Uterus (tissue), 4 donors: ENCODE results near the gene DLGAP1. TPM values are rescaled to one million over a fixed set of nuclear protein-coding genes. Genes with fewer than 3 reads are reported as not detected.

Experiments
- DNase-seq, 2 donors: peaks; one replicate each; pipeline ENCODE4 v3.0.0-alpha.2; 2019 to 2020
- H3K27ac ChIP-seq, 2 donors: fragments of 200-600 bp; sonication (generic); 1 replicate in 1 of 2; 2 replicates in 1 of 2; pipeline ENCODE4 v1.5.1; 2016 to 2018
- H3K27me3 ChIP-seq, 2 donors: fragments of 200-600 bp; sonication (generic); one replicate each; pipeline ENCODE4 v1.5.1; 2018 to 2019; ENCODE audit warnings: control low read depth in 1 of 2
- H3K36me3 ChIP-seq, 2 donors: fragments of 200-600 bp; sonication (generic); one replicate each; pipeline ENCODE4 v1.5.1; 2019; ENCODE audit warnings: control low read depth in 1 of 2
- H3K4me1 ChIP-seq, 2 donors: fragments of 200-600 bp; sonication (generic); one replicate each; pipeline ENCODE4 v1.5.1; 2018 to 2019; ENCODE audit warnings: control low read depth in 1 of 2
- H3K4me3 ChIP-seq, 2 donors: fragments of 200-600 bp; sonication (generic); 1 replicate in 1 of 2; 2 replicates in 1 of 2; pipeline ENCODE4 v1.5.1; 2018 to 2019; ENCODE audit warnings: mild to moderate bottlenecking in 1 of 2
- H3K9me3 ChIP-seq, 2 donors: fragments of 200-600 bp; sonication (generic); one replicate each; pipeline ENCODE4 v1.5.1; 2019; ENCODE audit warnings: control low read depth in 1 of 2
- CTCF ChIP-seq, 4 experiments: fragments of 200-600 bp in 2 of 4; fragments of 450-650 bp in 2 of 4; sonication (generic) in 2 of 4; IDR thresholded peaks; one replicate each; pipeline ENCODE4 v1.5.1; 2016 to 2019; ENCODE audit warnings: antibody characterized with exemption in 4 of 4, mild to moderate bottlenecking in 2 of 4, moderate library complexity in 1 of 4
- POLR2A ChIP-seq, 2 donors: fragments of 450-650 bp; IDR thresholded peaks; one replicate each; pipeline ENCODE4 v1.6.1; 2016; ENCODE audit warnings: antibody characterized with exemption in 2 of 2, mild to moderate bottlenecking in 1 of 2, moderate library complexity in 1 of 2
- intact Hi-C: fragments of 100-400 bp; cut with DNase I; formaldehyde crosslinking; loops from one replicate; pipeline ENCODE4 v1.15.1; 2023; ENCODE audit warnings: low total_unique reads
- total RNA-seq, 4 donors: library from RNA; depleted of rRNA in 3 of 4; stranded (reverse); fragments of >200 nt in 3 of 4; gene quantifications; one replicate each; pipeline versions ENCODE4 v1.1.0 to v1.2.4, GENCODE V29; 2014 to 2023
- donor health status: DM: yes; HTN: yes; CAD: no.

DLGAP1 gene
- total RNA-seq, 4 donors from 2014 or later: 1.0 to 9.6 (median 3.3) TPM

GRCh38 chr18:3452750-3453539 lies 1002.2 kb downstream of the DLGAP1 start:
- no peaks in the 10 kb centered on the region for H3K9me3 ChIP-seq
- TF ChIP-seq POLR2A (IDR thresholded peaks at IDR 0.05) (no peak), CTCF (IDR thresholded peaks at IDR 0.05) (no peak)
- H3K4me1 ChIP-seq: peaks cover 8 to 10% of the 10 kb centered on the region in 2 donors
- no peaks in the 10 kb centered on the region for H3K27me3 ChIP-seq
- intact Hi-C loops: loop anchor here (10.0 kb wide), 1 partner anchor 142 kb away; no protein-coding TSS in a partner anchor
- peak overlapping the region; percentile 98 for H3K27ac ChIP-seq
- DNase-seq: peak; percentile 29
- H3K36me3 ChIP-seq: no peaks in the 10 kb centered on the region
- H3K4me3 ChIP-seq: peak overlapping the region; percentile 60 to 63

DNA sequence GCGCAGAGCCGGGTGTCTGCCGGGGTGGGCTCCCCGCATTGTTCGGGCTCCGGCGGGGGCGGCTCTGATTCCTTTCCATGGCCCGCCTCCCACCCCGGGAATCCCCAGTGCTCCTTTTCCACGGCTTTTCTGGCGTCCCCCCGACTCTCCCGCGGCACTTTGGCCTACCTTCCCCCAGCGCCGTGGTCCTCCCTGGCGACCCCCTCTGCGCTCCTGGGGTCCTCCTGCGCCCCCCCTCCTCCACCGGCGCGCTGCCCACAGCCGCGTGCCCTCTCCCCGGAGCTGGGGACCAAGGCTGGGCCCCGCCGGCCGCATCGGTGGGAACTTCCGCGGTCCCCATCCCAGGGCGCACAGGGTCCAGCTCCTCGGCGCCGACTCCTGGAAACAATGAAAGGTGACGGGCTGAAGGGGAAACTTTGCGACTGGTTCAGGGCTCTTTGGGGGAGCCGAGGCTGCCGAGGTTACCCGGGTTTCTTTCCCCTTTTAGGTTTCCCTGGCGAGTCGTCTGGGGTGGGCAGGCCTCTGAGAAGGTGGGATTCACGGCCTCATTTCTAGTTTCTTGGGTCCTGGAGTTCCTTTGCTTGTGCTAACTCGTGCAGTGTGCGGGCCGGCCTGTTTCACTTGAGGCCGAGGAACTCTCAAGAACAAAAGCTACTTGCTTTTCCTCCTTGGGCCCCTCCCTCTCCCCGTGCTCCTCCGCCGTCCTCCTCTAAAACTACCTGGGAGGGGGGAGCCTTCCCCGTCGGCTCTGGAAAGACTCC lies 1002.9 kb downstream of the DLGAP1 start:
- intact Hi-C loops: loop anchor here (10.0 kb wide), 1 partner anchor 143 kb away; no protein-coding TSS in a partner anchor

DNA sequence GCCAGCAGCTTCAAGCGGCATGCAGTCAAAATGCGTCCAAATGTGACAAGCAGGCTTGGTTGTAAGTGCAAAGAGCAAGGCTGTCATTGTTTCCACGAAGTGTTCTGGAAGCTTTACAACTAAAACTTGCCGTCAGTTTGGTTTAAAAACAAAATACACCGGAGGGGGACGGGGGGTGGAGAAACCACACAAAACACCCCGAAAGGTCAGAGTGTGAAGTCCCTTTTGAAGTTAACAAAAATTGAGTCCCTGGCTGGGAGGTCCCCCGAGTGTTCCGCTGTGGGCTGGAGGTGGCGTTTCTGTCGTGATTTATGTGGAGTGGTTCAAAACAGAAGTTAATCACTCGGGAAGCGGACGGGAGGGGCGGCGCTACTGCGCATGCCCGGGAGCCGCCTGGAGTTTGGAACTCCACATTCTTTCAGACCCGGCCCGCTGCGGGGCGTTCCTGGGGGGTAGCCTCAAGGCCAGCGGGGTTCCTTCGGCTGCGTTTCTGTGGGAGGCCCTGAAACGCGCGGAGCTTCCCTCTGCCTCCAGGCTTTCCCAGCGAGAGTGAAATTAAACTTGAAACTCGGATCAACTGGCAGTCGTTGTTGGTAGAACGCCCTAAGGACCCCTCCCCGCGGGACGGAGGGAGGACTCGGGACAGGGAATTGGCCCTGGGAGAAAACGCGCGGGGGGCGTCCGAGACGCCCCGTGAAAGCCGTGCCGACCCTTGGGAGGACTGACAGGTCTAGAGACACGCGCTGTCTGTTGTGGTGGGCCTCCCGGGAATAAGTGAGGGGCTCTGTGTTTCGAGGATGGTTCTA lies 1003.7 kb downstream of the DLGAP1 start:
- DNase-seq: peak; percentile 94 to 95
- intact Hi-C loops: loop anchor here (10.0 kb wide), 1 partner anchor 143 kb away; no protein-coding TSS in a partner anchor

More for the DNA sequence above, 1002.9 kb downstream of the DLGAP1 start:
- Histone ChIP-seq H3K9me3 (no peaks in the 10 kb centered on the region), H3K4me1 (peaks cover 8 to 10% of the 10 kb centered on the region in 2 donors), H3K27me3 (no peaks in the 10 kb centered on the region), H3K4me3 (peak overlapping the region; percentile 60 to 63), H3K36me3 (no peaks in the 10 kb centered on the region), H3K27ac (peak overlapping the region; percentile 98)
- DNase-seq: peak; percentile 65 to 73
- TF ChIP-seq POLR2A (IDR thresholded peaks at IDR 0.05) (peak; percentile 53 to 59), CTCF (IDR thresholded peaks at IDR 0.05) (peak in 1 of 4 experiments; percentile 2)

GRCh38 chr18:3450799-3451182 lies 1004.3 kb downstream of the DLGAP1 start:
- DNase-seq: no peak
- Histone ChIP-seq H3K9me3 (no peaks in the 10 kb centered on the region), H3K27ac (peak overlapping the region; percentile 98), H3K36me3 (no peaks in the 10 kb centered on the region), H3K27me3 (no peaks in the 10 kb centered on the region), H3K4me3 (peak overlapping the region; percentile 60 to 63), H3K4me1 (peaks cover 5 to 12% of the 10 kb centered on the region in 2 donors)
- no peak for TF ChIP-seq CTCF (IDR thresholded peaks at IDR 0.05)
- TF ChIP-seq POLR2A (IDR thresholded peaks at IDR 0.05): no peak
- intact Hi-C loops: loop anchor here (10.0 kb wide), 1 partner anchor 144 kb away; no protein-coding TSS in a partner anchor

More for the DNA sequence above, 1003.7 kb downstream of the DLGAP1 start:
- peak overlapping the region; percentile 98 for H3K27ac ChIP-seq
- peak; percentile 82 to 92 for TF ChIP-seq POLR2A (IDR thresholded peaks at IDR 0.05)
- TF ChIP-seq CTCF (IDR thresholded peaks at IDR 0.05): peak in 3 of 4 experiments; percentile 5 to 9 (median 7)
- H3K36me3 ChIP-seq: no peaks in the 10 kb centered on the region
- no peaks in the 10 kb centered on the region for H3K27me3 ChIP-seq
- peak overlapping the region; percentile 60 to 63 for H3K4me3 ChIP-seq
- H3K4me1 ChIP-seq: peaks cover 10 to 13% of the 10 kb centered on the region in 2 donors
- no peaks in the 10 kb centered on the region for H3K9me3 ChIP-seq
